ENCODE measurements around the gene OR2T11.
"Not testable (repeated sequence)": the region's sequence is repeated elsewhere in the genome, so short reads cannot be mapped to it uniquely, and the experiment has no call there.

Gene OR2T11

GRCh38 chr1:248636612-248637011 lies 1.7 kb upstream of the OR2T11 start:
- not testable (repeated sequence) for H3K27me3 Mint-ChIP-seq; H3K36me3 Mint-ChIP-seq (ENCODE audit: insufficient read depth); H3K4me1 Mint-ChIP-seq; H3K4me3 Mint-ChIP-seq; ATAC-seq (replicated peaks; ENCODE audit: extremely low read depth, poor library complexity, severe bottlenecking); DNase-seq (ENCODE audit: low spot score in 2 of 2); H3K9me3 Mint-ChIP-seq; H3K27ac Mint-ChIP-seq (ENCODE audit: low read depth)

- ATAC-seq (replicated peaks; ENCODE audit: extremely low read depth, poor library complexity, severe bottlenecking) (no peak), DNase-seq (ENCODE audit: low spot score in 2 of 2) (no peak)
- no peak overlapping the region for H3K4me3 Mint-ChIP-seq
- no peaks in the 10 kb centered on the region for H3K4me1 Mint-ChIP-seq
- H3K27ac Mint-ChIP-seq (ENCODE audit: low read depth) = no peak overlapping the region
- no peaks in the 10 kb centered on the region for H3K36me3 Mint-ChIP-seq (ENCODE audit: insufficient read depth)
- H3K27me3 Mint-ChIP-seq = peaks cover 21% of the 10 kb centered on the region
- no peaks in the 10 kb centered on the region for H3K9me3 Mint-ChIP-seq
Measured at GRCh38 chr1:248631354-248632008, 3.4 kb downstream of the OR2T11 start.

GRCh38 chr1:248630551-248630950 lies 4.3 kb downstream of the OR2T11 start:
- no peak overlapping the region for H3K4me3 Mint-ChIP-seq
- H3K4me1 Mint-ChIP-seq = no peaks in the 10 kb centered on the region
- peaks cover 21% of the 10 kb centered on the region for H3K27me3 Mint-ChIP-seq
- ATAC-seq (replicated peaks; ENCODE audit: extremely low read depth, poor library complexity, severe bottlenecking) (no peak), DNase-seq (ENCODE audit: low spot score in 2 of 2) (no peak)
- H3K9me3 Mint-ChIP-seq = no peaks in the 10 kb centered on the region
- H3K27ac Mint-ChIP-seq (ENCODE audit: low read depth) = no peak overlapping the region
- H3K36me3 Mint-ChIP-seq (ENCODE audit: insufficient read depth) = no peaks in the 10 kb centered on the region

GRCh38 chr1:248627971-248628844 lies 6.7 kb downstream of the OR2T11 start:
- ATAC-seq (replicated peaks; ENCODE audit: extremely low read depth, poor library complexity, severe bottlenecking) = no peak
- Mint-ChIP-seq H3K36me3 (ENCODE audit: insufficient read depth) (no peaks in the 10 kb centered on the region), H3K9me3 (no peaks in the 10 kb centered on the region), H3K27ac (ENCODE audit: low read depth) (no peak overlapping the region), H3K4me1 (no peaks in the 10 kb centered on the region), H3K27me3 (peaks cover 21% of the 10 kb centered on the region), H3K4me3 (no peak overlapping the region)
- no peak for DNase-seq (ENCODE audit: low spot score in 2 of 2)

DNA sequence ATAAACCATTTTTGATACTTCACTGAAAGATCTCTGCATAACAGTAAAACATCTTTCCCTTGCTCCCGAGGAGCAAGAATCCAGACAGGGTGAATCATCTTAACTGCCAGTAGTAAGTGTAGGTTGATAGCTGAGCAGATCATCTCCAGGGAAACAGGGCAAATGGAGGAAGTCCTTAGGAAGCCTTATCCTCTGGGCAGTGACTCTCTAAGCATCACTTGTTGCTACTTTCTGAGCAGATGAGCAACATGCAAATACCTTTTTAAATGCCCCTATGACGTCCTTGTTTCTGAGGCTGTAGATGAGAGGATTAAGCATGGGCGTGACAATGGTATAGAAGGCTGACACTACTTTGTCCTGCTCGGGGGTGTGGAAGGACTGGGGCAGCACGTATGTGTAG lies 8.9 kb downstream of the OR2T11 start:
- Mint-ChIP-seq H3K9me3 (no peaks in the 10 kb centered on the region), H3K36me3 (ENCODE audit: insufficient read depth) (no peaks in the 10 kb centered on the region), H3K4me3 (no peak overlapping the region), H3K27ac (ENCODE audit: low read depth) (no peak overlapping the region), H3K4me1 (no peaks in the 10 kb centered on the region), H3K27me3 (peaks cover 18% of the 10 kb centered on the region)
- no peak for ATAC-seq (replicated peaks; ENCODE audit: extremely low read depth, poor library complexity, severe bottlenecking)
- no peak for DNase-seq (ENCODE audit: low spot score in 2 of 2)

- Mint-ChIP-seq H3K4me3 (no peak overlapping the region), H3K27ac (ENCODE audit: low read depth) (no peak overlapping the region), H3K27me3 (peaks cover 11% of the 10 kb centered on the region), H3K9me3 (no peaks in the 10 kb centered on the region), H3K4me1 (no peaks in the 10 kb centered on the region), H3K36me3 (ENCODE audit: insufficient read depth) (no peaks in the 10 kb centered on the region)
- ATAC-seq (replicated peaks; ENCODE audit: extremely low read depth, poor library complexity, severe bottlenecking) = no peak
- DNase-seq (ENCODE audit: low spot score in 2 of 2) = no peak
Measured at GRCh38 chr1:248625166-248625565, 9.7 kb downstream of the OR2T11 start.

GRCh38 chr1:248622570-248623001 lies 12.3 kb downstream of the OR2T11 start:
- H3K27me3 Mint-ChIP-seq = no peaks in the 10 kb centered on the region
- H3K4me3 Mint-ChIP-seq = no peak overlapping the region
- H3K27ac Mint-ChIP-seq (ENCODE audit: low read depth) = no peak overlapping the region
- no peak for ATAC-seq (replicated peaks; ENCODE audit: extremely low read depth, poor library complexity, severe bottlenecking)
- no peaks in the 10 kb centered on the region for H3K36me3 Mint-ChIP-seq (ENCODE audit: insufficient read depth)
- no peaks in the 10 kb centered on the region for H3K4me1 Mint-ChIP-seq
- no peak for DNase-seq (ENCODE audit: low spot score in 2 of 2)
- no peaks in the 10 kb centered on the region for H3K9me3 Mint-ChIP-seq

GRCh38 chr1:248621770-248622169 lies 13.1 kb downstream of the OR2T11 start:
- ATAC-seq (replicated peaks; ENCODE audit: extremely low read depth, poor library complexity, severe bottlenecking) (no peak), DNase-seq (ENCODE audit: low spot score in 2 of 2) (no peak)
- Mint-ChIP-seq H3K4me3 (no peak overlapping the region), H3K36me3 (ENCODE audit: insufficient read depth) (no peaks in the 10 kb centered on the region), H3K9me3 (no peaks in the 10 kb centered on the region), H3K4me1 (no peaks in the 10 kb centered on the region), H3K27me3 (no peaks in the 10 kb centered on the region), H3K27ac (ENCODE audit: low read depth) (no peak overlapping the region)

DNA sequence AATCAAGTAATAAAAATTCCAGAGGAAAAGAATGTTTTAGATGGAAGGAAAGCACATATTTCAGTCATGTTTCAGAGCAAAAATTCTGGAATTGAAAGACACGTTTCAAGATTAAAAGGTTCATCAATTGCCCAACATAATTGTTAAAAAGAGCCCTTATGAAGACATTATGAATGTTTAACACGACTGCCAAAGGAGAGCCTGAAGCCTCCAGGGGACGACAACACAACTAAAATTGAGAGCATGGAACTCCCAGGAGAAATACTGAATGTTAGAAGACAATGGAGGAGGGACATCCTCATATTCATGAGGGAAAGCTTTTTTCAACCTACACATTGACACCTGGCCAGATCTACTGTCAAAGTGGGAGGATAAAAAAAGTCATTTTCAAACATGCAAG lies 16.0 kb downstream of the OR2T11 start:
- Mint-ChIP-seq H3K4me3 (no peak overlapping the region), H3K36me3 (ENCODE audit: insufficient read depth) (no peaks in the 10 kb centered on the region), H3K4me1 (no peaks in the 10 kb centered on the region), H3K27ac (ENCODE audit: low read depth) (no peak overlapping the region), H3K9me3 (no peaks in the 10 kb centered on the region), H3K27me3 (peaks cover 15% of the 10 kb centered on the region)
- DNase-seq (ENCODE audit: low spot score in 2 of 2) = no peak
- no peak for ATAC-seq (replicated peaks; ENCODE audit: extremely low read depth, poor library complexity, severe bottlenecking)

DNA sequence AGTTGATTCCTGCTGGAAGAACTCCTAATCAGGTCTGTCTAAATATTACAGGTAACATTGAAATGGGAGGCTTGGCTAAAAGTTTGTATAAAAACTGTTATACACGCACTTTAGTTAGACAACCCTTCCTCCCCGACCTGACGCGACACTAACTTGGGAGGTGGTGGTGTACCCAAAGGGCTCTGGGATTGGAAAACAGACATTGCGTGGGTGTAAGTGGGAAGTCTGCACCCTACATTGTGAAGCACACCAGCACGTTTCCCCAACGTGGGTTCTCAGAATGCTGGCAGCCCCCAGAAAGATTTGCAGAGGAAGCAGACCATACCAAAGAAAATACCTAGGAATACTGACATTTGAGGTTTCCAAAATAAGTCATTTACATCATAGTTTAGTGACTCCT lies 16.8 kb downstream of the OR2T11 start:
- ATAC-seq (replicated peaks; ENCODE audit: extremely low read depth, poor library complexity, severe bottlenecking) = no peak
- no peaks in the 10 kb centered on the region for H3K4me1 Mint-ChIP-seq

DNA sequence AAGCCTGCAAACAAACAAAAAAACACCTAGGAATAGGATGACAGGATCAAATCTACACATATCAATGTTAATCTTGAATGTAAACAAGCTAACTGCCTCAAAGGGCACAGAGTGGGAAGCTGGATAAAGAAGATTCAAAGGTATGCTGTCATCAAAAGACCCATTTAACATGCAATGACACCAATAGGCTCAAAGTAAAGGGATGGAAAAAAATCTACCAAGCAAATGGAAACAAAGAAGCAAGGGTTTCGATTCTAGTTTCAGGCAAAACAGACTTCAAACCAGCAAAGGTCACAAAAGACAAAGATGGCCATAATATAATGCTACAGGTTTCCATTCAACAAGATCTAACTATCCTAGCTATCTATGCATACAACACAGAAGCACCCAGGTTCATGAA lies 21.1 kb downstream of the OR2T11 start:
- Mint-ChIP-seq H3K4me1 (no peaks in the 10 kb centered on the region), H3K36me3 (ENCODE audit: insufficient read depth) (no peaks in the 10 kb centered on the region), H3K9me3 (no peaks in the 10 kb centered on the region), H3K27ac (ENCODE audit: low read depth) (no peak overlapping the region), H3K4me3 (no peak overlapping the region), H3K27me3 (peaks cover 36% of the 10 kb centered on the region)
- DNase-seq (ENCODE audit: low spot score in 2 of 2) (no peak), ATAC-seq (replicated peaks; ENCODE audit: extremely low read depth, poor library complexity, severe bottlenecking) (no peak)

More for the DNA sequence above, 16.8 kb downstream of the OR2T11 start:
- H3K4me3 Mint-ChIP-seq = no peak overlapping the region
- DNase-seq (ENCODE audit: low spot score in 2 of 2) = no peak
- no peaks in the 10 kb centered on the region for H3K36me3 Mint-ChIP-seq (ENCODE audit: insufficient read depth)
- no peak overlapping the region for H3K27ac Mint-ChIP-seq (ENCODE audit: low read depth)
- H3K9me3 Mint-ChIP-seq = no peaks in the 10 kb centered on the region
- H3K27me3 Mint-ChIP-seq = peaks cover 23% of the 10 kb centered on the region

GRCh38 chr1:248611883-248612414 lies 22.9 kb downstream of the OR2T11 start:
- Mint-ChIP-seq H3K9me3 (no peaks in the 10 kb centered on the region), H3K36me3 (ENCODE audit: insufficient read depth) (no peaks in the 10 kb centered on the region), H3K27me3 (peaks cover 43% of the 10 kb centered on the region), H3K27ac (ENCODE audit: low read depth) (no peak overlapping the region), H3K4me1 (no peaks in the 10 kb centered on the region), H3K4me3 (no peak overlapping the region)
- ATAC-seq (replicated peaks; ENCODE audit: extremely low read depth, poor library complexity, severe bottlenecking) (no peak), DNase-seq (ENCODE audit: low spot score in 2 of 2) (no peak)

- H3K36me3 Mint-ChIP-seq (ENCODE audit: insufficient read depth) = no peaks in the 10 kb centered on the region
- no peak for DNase-seq (ENCODE audit: low spot score in 2 of 2)
- H3K27ac Mint-ChIP-seq (ENCODE audit: low read depth) = no peak overlapping the region
- no peak overlapping the region for H3K4me3 Mint-ChIP-seq
- no peaks in the 10 kb centered on the region for H3K9me3 Mint-ChIP-seq
- H3K4me1 Mint-ChIP-seq = no peaks in the 10 kb centered on the region
- peaks cover 52% of the 10 kb centered on the region for H3K27me3 Mint-ChIP-seq
- ATAC-seq (replicated peaks; ENCODE audit: extremely low read depth, poor library complexity, severe bottlenecking) = no peak
Measured at GRCh38 chr1:248610301-248610700, 24.6 kb downstream of the OR2T11 start.
